Smooth muscle cell (in vitro differentiated cells): ENCODE data around the gene PTCD2. TPM values are rescaled to one million over a fixed set of nuclear protein-coding genes. Genes with fewer than 3 reads are reported as not detected.

Source experiments
- DNase-seq: peaks from one replicate; lab custom pipeline; 2025; ENCODE audit not compliant: unreplicated experiment; lab: John Stamatoyannopoulos, UW
- H2AFZ ChIP-seq: fragments of 200-600 bp; sonication (generic); 2 replicates; pipeline ENCODE4 v1.6.0; 2016; ENCODE audit warnings: antibody characterized with exemption, low read depth, mild to moderate bottlenecking
- H3F3A ChIP-seq: fragments of 200-600 bp; sonication (generic); 2 replicates; pipeline ENCODE4 v1.6.0; 2017; ENCODE audit warnings: antibody characterized with exemption, low read depth
- H3K27ac ChIP-seq: fragments of 200-600 bp; sonication (generic); 2 replicates; pipeline ENCODE4 v1.5.1; 2016; ENCODE audit warnings: low read depth, mild to moderate bottlenecking
- H3K27me3 ChIP-seq: fragments of 200-600 bp; sonication (generic); 2 replicates; pipeline ENCODE4 v1.6.1; 2016; ENCODE audit warnings: low read depth, mild to moderate bottlenecking
- H3K36me3 ChIP-seq: fragments of 200-600 bp; sonication (generic); 2 replicates; pipeline ENCODE4 v1.5.1; 2016; ENCODE audit warnings: low read depth
- H3K4me1 ChIP-seq: fragments of 200-600 bp; sonication (generic); 2 replicates; pipeline ENCODE4 v1.5.1; 2016; ENCODE audit warnings: low read depth
- H3K4me2 ChIP-seq: fragments of 200-600 bp; sonication (generic); 2 replicates; pipeline ENCODE4 v1.6.0; 2016; ENCODE audit warnings: mild to moderate bottlenecking
- H3K4me3 ChIP-seq: fragments of 200-600 bp; sonication (generic); 2 replicates; pipeline ENCODE4 v1.5.1; 2016; ENCODE audit warnings: mild to moderate bottlenecking
- H3K79me2 ChIP-seq: fragments of 200-600 bp; sonication (generic); 2 replicates; pipeline ENCODE4 v1.6.0; 2016; ENCODE audit warnings: low read depth, mild to moderate bottlenecking
- H3K9ac ChIP-seq: fragments of 200-600 bp; sonication (generic); 2 replicates; pipeline ENCODE4 v1.6.0; 2016; ENCODE audit warnings: low read depth
- H3K9me3 ChIP-seq: fragments of 200-600 bp; sonication (generic); replicated peaks from 2 replicates; pipeline ENCODE4 v1.5.1; 2016; ENCODE audit warnings: low read depth
- H4K20me1 ChIP-seq: fragments of 200-600 bp; sonication (generic); 2 replicates; pipeline ENCODE4 v1.6.0; 2016; ENCODE audit warnings: low read depth
- WGBS: methylation state at CpG from one replicate; pipeline ENCODE4 v1.1.7; 2016; ENCODE audit warnings: low lambda C conversion rate; 5-methylcytosine and 5-hydroxymethylcytosine counted together
- polyA plus RNA-seq: library from polyadenylated mRNA; unstranded; fragments of >200 nt; fragmentation: Nextera tagmentation; extraction: Ambion mirVana; gene quantifications from 2 replicates; pipeline ENCODE4 v1.2.1, GENCODE V29; 2016
- total RNA-seq: library from RNA; depleted of rRNA; stranded (reverse); fragments of >200 nt; gene quantifications from 2 replicates; pipeline ENCODE4 v1.2.3, GENCODE V29; 2014
- TF ChIP-seq, protein P1 (sequence below): fragments of 200-600 bp; sonication (generic); IDR thresholded peaks from 2 replicates; pipeline ENCODE4 v1.5.1; 2017; ENCODE audit warnings: borderline replicate concordance, mild to moderate bottlenecking, antibody characterized with exemption; ENCODE audit not compliant: insufficient read depth, poor library complexity, severe bottlenecking

Gene PTCD2
- total and polyA plus RNA-seq, 2 experiments from 2014 or later: 6.3 to 8.5 TPM

DNA sequence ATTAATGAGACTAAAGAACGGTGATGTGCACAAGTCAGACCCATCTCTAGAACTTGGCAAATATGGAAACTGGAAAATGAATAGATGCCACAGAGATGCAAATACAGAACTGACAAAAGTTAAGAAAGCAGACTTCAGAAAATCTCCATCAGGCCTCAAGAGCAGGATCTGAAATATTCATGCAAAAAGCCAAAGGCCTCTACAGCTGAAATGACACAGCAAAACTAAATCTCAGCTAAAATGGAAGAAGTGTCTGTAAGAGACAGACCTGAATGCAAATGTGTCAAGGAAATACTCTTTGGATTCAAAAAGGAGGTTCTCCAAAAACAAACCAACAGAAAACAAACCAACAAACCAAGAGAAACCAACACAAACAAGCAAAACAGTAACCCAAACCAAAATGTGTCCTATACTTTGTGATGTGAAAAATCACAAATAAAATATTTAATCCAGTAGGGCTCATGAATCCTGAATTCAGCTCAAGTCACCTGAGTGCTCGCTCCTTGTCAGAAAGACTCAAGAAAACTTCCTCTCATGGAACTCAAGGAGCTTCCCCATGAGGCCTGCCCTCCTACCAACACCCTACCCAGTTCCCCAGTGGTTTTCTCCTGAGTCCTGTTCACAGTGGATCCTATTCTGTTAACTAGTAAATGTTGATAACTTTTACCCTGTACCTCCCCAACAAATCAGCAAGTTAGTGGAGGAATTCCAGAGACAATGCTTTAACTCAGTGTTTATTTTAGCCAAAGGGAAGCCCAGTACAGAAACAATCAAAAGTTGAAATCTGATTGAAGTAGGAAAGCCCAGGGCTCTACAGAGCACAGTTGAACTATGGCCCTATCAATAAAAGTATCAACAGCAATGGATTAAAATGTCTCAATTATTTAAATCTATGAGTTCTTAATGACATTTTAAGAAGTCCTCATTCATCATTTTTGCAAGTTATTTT is 14.7 kb upstream of the PTCD2 start:
- H3K4me1 ChIP-seq: peaks cover 37% of the 10 kb centered on the region
- TF ChIP-seq, protein P1, sequence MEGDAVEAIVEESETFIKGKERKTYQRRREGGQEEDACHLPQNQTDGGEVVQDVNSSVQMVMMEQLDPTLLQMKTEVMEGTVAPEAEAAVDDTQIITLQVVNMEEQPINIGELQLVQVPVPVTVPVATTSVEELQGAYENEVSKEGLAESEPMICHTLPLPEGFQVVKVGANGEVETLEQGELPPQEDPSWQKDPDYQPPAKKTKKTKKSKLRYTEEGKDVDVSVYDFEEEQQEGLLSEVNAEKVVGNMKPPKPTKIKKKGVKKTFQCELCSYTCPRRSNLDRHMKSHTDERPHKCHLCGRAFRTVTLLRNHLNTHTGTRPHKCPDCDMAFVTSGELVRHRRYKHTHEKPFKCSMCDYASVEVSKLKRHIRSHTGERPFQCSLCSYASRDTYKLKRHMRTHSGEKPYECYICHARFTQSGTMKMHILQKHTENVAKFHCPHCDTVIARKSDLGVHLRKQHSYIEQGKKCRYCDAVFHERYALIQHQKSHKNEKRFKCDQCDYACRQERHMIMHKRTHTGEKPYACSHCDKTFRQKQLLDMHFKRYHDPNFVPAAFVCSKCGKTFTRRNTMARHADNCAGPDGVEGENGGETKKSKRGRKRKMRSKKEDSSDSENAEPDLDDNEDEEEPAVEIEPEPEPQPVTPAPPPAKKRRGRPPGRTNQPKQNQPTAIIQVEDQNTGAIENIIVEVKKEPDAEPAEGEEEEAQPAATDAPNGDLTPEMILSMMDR: no peak
- no peaks in the 10 kb centered on the region for H3K36me3 ChIP-seq
- H3K27me3 ChIP-seq: no peaks in the 10 kb centered on the region
- WGBS: 99% methylated on average over 2 of the region's 2 CpGs
- no peaks in the 10 kb centered on the region for H3K9me3 ChIP-seq
- H3F3A ChIP-seq: peaks cover 18% of the 10 kb centered on the region
- H3K4me3 ChIP-seq: no peak overlapping the region
- no peak overlapping the region for H3K4me2 ChIP-seq
- no peak overlapping the region for H2AFZ ChIP-seq
- peak overlapping the region; percentile 17 for H3K27ac ChIP-seq
- H3K79me2 ChIP-seq: peaks cover 57% of the 10 kb centered on the region
- no peak for DNase-seq
- H4K20me1 ChIP-seq: no peaks in the 10 kb centered on the region
- H3K9ac ChIP-seq: no peak overlapping the region

DNA sequence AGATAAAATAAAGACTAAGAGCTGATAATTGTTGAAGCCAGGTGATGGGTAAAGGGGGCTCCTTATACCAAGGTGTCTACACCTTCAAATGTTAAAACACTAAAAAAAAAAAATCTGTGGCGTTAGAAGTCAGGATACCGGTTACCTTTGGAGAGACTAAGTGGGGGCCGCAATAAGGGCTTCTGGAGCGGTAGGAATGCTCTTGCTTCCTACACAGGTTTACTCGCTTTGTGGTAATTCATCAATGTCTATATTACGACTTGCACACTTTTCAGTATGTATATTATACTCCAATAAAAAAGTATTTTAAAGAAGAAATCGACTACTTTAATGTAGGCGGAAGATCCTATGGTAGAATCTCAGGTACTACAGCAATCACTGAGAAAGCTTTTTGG is 12.6 kb upstream of the PTCD2 start:
- WGBS: 21% methylated on average over 8 of the region's 8 CpGs
- H3K4me2 ChIP-seq: peak overlapping the region; percentile 93
- DNase-seq: no peak
- peak overlapping the region; percentile 72 for H3K4me3 ChIP-seq
- peaks cover 7% of the 10 kb centered on the region for H3K36me3 ChIP-seq
- H3K27ac ChIP-seq: peak overlapping the region; percentile 92
- H3K9ac ChIP-seq: peak overlapping the region; percentile 79
- peaks cover 18% of the 10 kb centered on the region for H3F3A ChIP-seq
- no peaks in the 10 kb centered on the region for H4K20me1 ChIP-seq
- H3K27me3 ChIP-seq: no peaks in the 10 kb centered on the region
- peaks cover 46% of the 10 kb centered on the region for H3K79me2 ChIP-seq
- peaks cover 17% of the 10 kb centered on the region for H3K4me1 ChIP-seq
- H2AFZ ChIP-seq: peak overlapping the region; percentile 93
- TF ChIP-seq, protein P1: no peak
- H3K9me3 ChIP-seq: no peaks in the 10 kb centered on the region

DNA sequence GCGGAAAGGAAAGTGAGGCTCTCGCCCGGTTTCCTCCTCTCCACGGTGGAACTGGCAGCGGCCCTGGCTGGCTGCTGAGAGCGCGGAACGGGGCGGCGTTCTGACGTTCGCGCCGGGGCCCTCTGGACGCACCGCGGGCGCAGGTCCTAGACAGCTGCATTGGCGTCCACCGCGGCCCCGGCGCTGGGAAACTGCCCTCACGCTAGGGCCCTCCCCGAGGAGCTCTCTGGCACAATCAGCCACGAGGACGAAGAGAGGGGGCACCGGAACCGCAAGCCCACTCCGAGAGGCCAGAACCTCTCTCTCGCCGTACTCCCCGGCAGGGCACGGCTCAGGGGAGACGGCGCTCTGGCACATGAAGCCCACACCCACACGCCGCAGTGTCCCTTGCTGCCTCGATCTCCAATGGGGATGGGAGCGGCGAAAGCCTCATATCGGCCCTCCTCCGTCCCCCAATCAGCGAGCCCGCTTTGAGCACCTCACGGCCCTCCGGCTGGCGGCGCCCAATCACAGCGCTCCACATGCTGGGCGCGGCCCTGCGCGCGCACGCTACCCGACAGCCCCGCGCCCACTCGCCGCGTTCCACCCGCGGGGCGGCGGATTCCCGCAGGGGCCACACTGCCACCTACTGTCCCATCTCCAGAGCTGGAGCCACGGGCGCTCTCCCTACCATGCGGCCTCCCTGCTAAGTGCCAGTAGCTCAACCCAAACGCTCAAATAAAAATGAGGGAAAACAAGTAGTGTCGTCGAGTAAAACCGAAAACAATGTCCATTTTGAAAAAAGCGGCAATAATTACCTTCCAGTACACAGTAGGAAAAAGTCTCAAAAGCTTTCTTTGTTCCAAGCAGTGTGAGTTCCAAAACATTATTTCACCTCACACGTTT is 12.0 kb upstream of the PTCD2 start:
- DNase-seq: peak; percentile 89
- Histone ChIP-seq H3K9me3 (no peaks in the 10 kb centered on the region), H3K9ac (peak overlapping the region; percentile 79), H3K36me3 (peaks cover 7% of the 10 kb centered on the region), H3K27me3 (no peaks in the 10 kb centered on the region), H3K79me2 (peaks cover 42% of the 10 kb centered on the region), H3K4me1 (peaks cover 11% of the 10 kb centered on the region), H3F3A (peaks cover 18% of the 10 kb centered on the region), H3K4me2 (peak overlapping the region; percentile 93), H3K4me3 (peak overlapping the region; percentile 72), H4K20me1 (no peaks in the 10 kb centered on the region), H2AFZ (peak overlapping the region; percentile 93), H3K27ac (peak overlapping the region; percentile 92)
- 3% methylated on average over 71 of the region's 76 CpGs for WGBS
- TF ChIP-seq, protein P1: peak; percentile 80
